SU-DHL-6 (cell line): ENCODE measurements around the gene S100B.

ENCODE experiments used
- H2AFZ ChIP-seq: fragments of 200-600 bp; sonication (generic); 2 replicates; pipeline ENCODE4 v1.6.1; 2014; ENCODE audit warnings: low read depth, mild to moderate bottlenecking, moderate library complexity, mixed read lengths, antibody characterized with exemption, low read length; ENCODE audit not compliant: severe bottlenecking
- H3F3A ChIP-seq: fragments of 200-600 bp; shearing (Covaris generic); 2 replicates; pipeline ENCODE4 v1.6.0; 2016; ENCODE audit warnings: antibody characterized with exemption, mild to moderate bottlenecking; ENCODE audit not compliant: insufficient read depth
- H3K27ac ChIP-seq: fragments of 200-600 bp; sonication (generic); 2 replicates; pipeline ENCODE4 v1.5.1; 2016; ENCODE audit warnings: low read depth, mild to moderate bottlenecking, low read length, moderate library complexity, mixed read lengths
- H3K27me3 ChIP-seq: fragments of 200-600 bp; sonication (generic), shearing (Covaris generic); 2 replicates; pipeline ENCODE4 v1.6.0; 2014; ENCODE audit warnings: mild to moderate bottlenecking, low read length
- H3K36me3 ChIP-seq: fragments of 200-600 bp; sonication (generic); 2 replicates; pipeline ENCODE4 v1.6.1; 2014; ENCODE audit warnings: mild to moderate bottlenecking, low read length, mixed read lengths
- H3K4me2 ChIP-seq: fragments of 300-600, 200-600 bp; shearing (Covaris generic), sonication (generic); 2 replicates; pipeline ENCODE4 v1.6.0; 2014; ENCODE audit warnings: low read length, low read depth, mild to moderate bottlenecking; ENCODE audit not compliant: poor library complexity, severe bottlenecking
- H3K4me3 ChIP-seq: fragments of 200-600 bp; sonication (generic); 2 replicates; pipeline ENCODE4 v1.5.1; 2014; ENCODE audit warnings: antibody characterized with exemption, low read length, mild to moderate bottlenecking, mixed read lengths; ENCODE audit not compliant: insufficient read depth, poor library complexity, severe bottlenecking
- H3K79me2 ChIP-seq: fragments of 200-600 bp; sonication (generic); 2 replicates; pipeline ENCODE4 v1.6.1; 2014; ENCODE audit warnings: mild to moderate bottlenecking, low read length, moderate library complexity; ENCODE audit not compliant: insufficient read depth
- H3K9ac ChIP-seq: fragments of 200-600 bp; sonication (generic); 2 replicates; pipeline ENCODE4 v1.7.0; 2014; ENCODE audit warnings: mild to moderate bottlenecking, low read length
- H3K9me2 ChIP-seq: fragments of 200-600 bp; sonication (generic); replicated peaks from 2 replicates; pipeline ENCODE4 v1.6.1; 2014; ENCODE audit warnings: low read length; ENCODE audit not compliant: insufficient read depth
- H3K9me3 ChIP-seq: fragments of 200-600 bp; sonication (generic); 2 replicates; pipeline ENCODE4 v1.6.1; 2014; ENCODE audit warnings: low read length, mixed read lengths; ENCODE audit not compliant: insufficient read depth
- H4K20me1 ChIP-seq: fragments of 200-600 bp; sonication (generic); 2 replicates; pipeline ENCODE4 v1.6.1; 2014; ENCODE audit warnings: low read depth, mild to moderate bottlenecking, antibody characterized with exemption, low read length, moderate library complexity, mixed read lengths
- CTCF ChIP-seq: fragments of 200-600 bp; sonication (generic); IDR thresholded peaks from one replicate; pipeline ENCODE4 v1.5.1; 2017; ENCODE audit warnings: antibody characterized with exemption, mild to moderate bottlenecking, low read length, moderate library complexity; ENCODE audit not compliant: insufficient read depth, poor library complexity, severe bottlenecking
- EZH2phosphoT487 ChIP-seq: fragments of 200-600 bp; sonication (generic), shearing (Covaris generic); conservative IDR thresholded peaks from 2 replicates; pipeline ENCODE4 v1.6.1; 2018; ENCODE audit warnings: mild to moderate bottlenecking, antibody characterized with exemption, low read length, moderate library complexity, mixed read lengths

S100B gene

DNA sequence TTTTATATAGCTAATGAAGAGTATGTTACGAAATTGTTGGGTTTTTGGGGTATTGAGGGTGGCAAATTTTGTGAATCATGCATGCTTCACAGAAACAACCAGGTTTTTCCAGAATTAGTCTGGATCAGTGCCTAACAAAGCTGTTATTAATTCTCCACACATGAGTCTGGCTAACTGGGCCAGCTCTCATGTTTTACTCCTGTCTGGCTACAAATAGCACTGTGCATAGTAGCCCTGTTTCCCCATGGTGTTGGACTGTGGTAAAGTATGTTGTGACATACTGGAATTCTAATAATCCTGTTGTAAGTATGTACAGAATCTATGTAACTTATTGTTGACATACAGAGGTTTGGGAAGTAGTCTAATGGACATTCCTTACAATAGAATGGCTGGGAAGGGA is 35.8 kb downstream of the S100B start:
- H3K36me3 ChIP-seq, result peaks cover 9% of the 10 kb centered on the region; the same call in 1 of the 2 replicates
- no peaks in the 10 kb centered on the region for H3F3A ChIP-seq
- no peak overlapping the region for H2AFZ ChIP-seq
- TF ChIP-seq CTCF (no peak), EZH2phosphoT487 (no peak)
- H3K27me3 ChIP-seq, result no peaks in the 10 kb centered on the region
- no peaks in the 10 kb centered on the region for H3K9me2 ChIP-seq
- no peak overlapping the region for H3K4me3 ChIP-seq
- no peak overlapping the region for H3K9ac ChIP-seq
- H3K27ac ChIP-seq, result no peak overlapping the region
- H3K4me2 ChIP-seq, result no peak overlapping the region
- H3K79me2 ChIP-seq, result no peaks in the 10 kb centered on the region
- H3K9me3 ChIP-seq, result no peaks in the 10 kb centered on the region
- H4K20me1 ChIP-seq, result no peaks in the 10 kb centered on the region

DNA sequence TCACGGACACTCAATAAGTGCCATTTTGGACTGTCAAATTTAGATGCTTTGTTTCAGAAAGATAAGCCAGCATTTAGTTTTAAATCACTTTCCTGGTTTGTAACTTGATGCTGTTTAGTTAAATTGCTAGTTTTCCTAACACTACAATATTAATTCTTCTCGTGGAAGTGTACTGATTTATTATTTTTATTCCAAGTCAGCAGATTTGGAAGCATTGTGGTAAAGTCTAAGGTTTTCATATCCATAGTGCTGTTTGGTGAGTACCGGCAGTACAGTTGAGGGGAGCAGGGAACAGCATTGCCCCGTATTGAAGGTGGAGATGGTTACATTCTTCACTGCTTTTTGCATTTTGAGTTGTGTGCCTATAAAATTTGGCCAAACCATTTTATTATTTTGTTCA is 36.3 kb downstream of the S100B start:
- Histone ChIP-seq H3K4me3 (no peak overlapping the region), H3F3A (no peaks in the 10 kb centered on the region), H3K36me3 (peaks cover 9% of the 10 kb centered on the region; the same call in 1 of the 2 replicates), H3K9me3 (no peaks in the 10 kb centered on the region), H4K20me1 (no peaks in the 10 kb centered on the region), H3K79me2 (no peaks in the 10 kb centered on the region), H3K9me2 (no peaks in the 10 kb centered on the region), H3K4me2 (no peak overlapping the region), H3K27ac (no peak overlapping the region), H2AFZ (no peak overlapping the region), H3K9ac (no peak overlapping the region), H3K27me3 (no peaks in the 10 kb centered on the region)
- TF ChIP-seq EZH2phosphoT487 (no peak), CTCF (no peak)

DNA sequence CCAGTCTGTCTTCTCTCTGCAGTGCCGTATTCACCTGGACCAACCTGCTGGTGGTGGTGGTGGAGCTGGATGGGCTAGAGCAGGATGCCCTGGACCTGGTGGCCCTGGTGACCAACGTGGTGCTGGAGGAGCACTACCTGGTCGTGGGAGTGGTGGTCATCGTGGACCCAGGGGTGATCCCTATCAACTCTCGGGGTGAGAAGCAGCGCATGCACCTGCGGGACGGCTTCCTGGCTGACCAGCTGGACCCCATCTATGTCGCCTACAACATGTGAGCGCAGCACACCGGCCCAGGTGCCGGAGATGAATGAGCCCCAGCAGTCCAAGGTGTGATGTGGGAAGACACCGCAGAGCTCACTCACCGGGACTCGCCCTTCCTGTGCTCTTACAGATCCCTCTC is 37.5 kb downstream of the S100B start:
- H4K20me1 ChIP-seq, result no peaks in the 10 kb centered on the region
- no peak overlapping the region for H2AFZ ChIP-seq
- H3K27me3 ChIP-seq, result no peaks in the 10 kb centered on the region
- no peak overlapping the region for H3K9ac ChIP-seq
- TF ChIP-seq CTCF, result no peak
- no peak for TF ChIP-seq EZH2phosphoT487
- H3K27ac ChIP-seq, result no peak overlapping the region
- H3K79me2 ChIP-seq, result no peaks in the 10 kb centered on the region
- H3K9me3 ChIP-seq, result no peaks in the 10 kb centered on the region
- no peak overlapping the region for H3K4me3 ChIP-seq
- no peak overlapping the region for H3K4me2 ChIP-seq
- H3K9me2 ChIP-seq, result no peaks in the 10 kb centered on the region
- H3F3A ChIP-seq, result no peaks in the 10 kb centered on the region
- 0 out of 2 replicates have a peak, but pooled peaks cover 5% of the 10 kb centered on the region for H3K36me3 ChIP-seq
